ENCODE measurements around the gene GSTT2.

Gene GSTT2

GRCh38 chr22:24008022-24008283 lies 28.0 kb downstream of the GSTT2 start:
- no CpG with 5 or more reads among the region's 1 CpG for WGBS (ENCODE audit: insufficient coverage, insufficient read length)

GRCh38 chr22:24008381-24009226 lies 28.7 kb downstream of the GSTT2 start:
- H3K27ac ChIP-seq (ENCODE audit: low read length): no peak overlapping the region
- no peaks in the 10 kb centered on the region for H3K9me3 ChIP-seq (ENCODE audit: control insufficient read depth, insufficient read depth, low read length)
- no peak for DNase-seq (ENCODE audit: low read depth, low spot score)
- H3K27me3 ChIP-seq (ENCODE audit: control insufficient read depth, insufficient read depth, low read length): no peaks in the 10 kb centered on the region
- no CpG with 5 or more reads among the region's 6 CpGs for WGBS (ENCODE audit: insufficient coverage, insufficient read length)
- no peak overlapping the region for H3K4me3 ChIP-seq (ENCODE audit: low read length)
- no peaks in the 10 kb centered on the region; the same call in 1 of the 2 replicates for H3K4me1 ChIP-seq (ENCODE audit: control insufficient read depth, insufficient read depth, low read length)
- no peaks in the 10 kb centered on the region for H3K36me3 ChIP-seq (ENCODE audit: control insufficient read depth, insufficient read depth, low read length)

More at GRCh38 chr22:24008022-24008283, 28.0 kb downstream of the GSTT2 start:
- Histone ChIP-seq H3K4me3 (ENCODE audit: low read length) (no peak overlapping the region), H3K27me3 (ENCODE audit: control insufficient read depth, insufficient read depth, low read length) (no peaks in the 10 kb centered on the region), H3K36me3 (ENCODE audit: control insufficient read depth, insufficient read depth, low read length) (no peaks in the 10 kb centered on the region), H3K4me1 (ENCODE audit: control insufficient read depth, insufficient read depth, low read length) (no peaks in the 10 kb centered on the region; the same call in 1 of the 2 replicates), H3K9me3 (ENCODE audit: control insufficient read depth, insufficient read depth, low read length) (no peaks in the 10 kb centered on the region), H3K27ac (ENCODE audit: low read length) (no peak overlapping the region)
- DNase-seq (ENCODE audit: low read depth, low spot score): no peak

GRCh38 chr22:24009227-24010017 lies 29.5 kb downstream of the GSTT2 start:
- Histone ChIP-seq H3K9me3 (ENCODE audit: control insufficient read depth, insufficient read depth, low read length) (no peaks in the 10 kb centered on the region), H3K27ac (ENCODE audit: low read length) (no peak overlapping the region), H3K4me1 (ENCODE audit: control insufficient read depth, insufficient read depth, low read length) (no peaks in the 10 kb centered on the region), H3K4me3 (ENCODE audit: low read length) (no peak overlapping the region), H3K27me3 (ENCODE audit: control insufficient read depth, insufficient read depth, low read length) (no peaks in the 10 kb centered on the region), H3K36me3 (ENCODE audit: control insufficient read depth, insufficient read depth, low read length) (no peaks in the 10 kb centered on the region)
- WGBS (ENCODE audit: insufficient coverage, insufficient read length): no CpG with 5 or more reads among the region's 7 CpGs
- no peak for DNase-seq (ENCODE audit: low read depth, low spot score)

GRCh38 chr22:24010018-24010391 lies 30.1 kb downstream of the GSTT2 start:
- H3K27me3 ChIP-seq (ENCODE audit: control insufficient read depth, insufficient read depth, low read length): no peaks in the 10 kb centered on the region
- DNase-seq (ENCODE audit: low read depth, low spot score): no peak
- H3K4me3 ChIP-seq (ENCODE audit: low read length): no peak overlapping the region
- H3K36me3 ChIP-seq (ENCODE audit: control insufficient read depth, insufficient read depth, low read length): no peaks in the 10 kb centered on the region
- no peak overlapping the region for H3K27ac ChIP-seq (ENCODE audit: low read length)
- no peaks in the 10 kb centered on the region for H3K9me3 ChIP-seq (ENCODE audit: control insufficient read depth, insufficient read depth, low read length)
- WGBS (ENCODE audit: insufficient coverage, insufficient read length): no CpG with 5 or more reads among the region's 2 CpGs
- H3K4me1 ChIP-seq (ENCODE audit: control insufficient read depth, insufficient read depth, low read length): no peaks in the 10 kb centered on the region

- no peaks in the 10 kb centered on the region for H3K4me1 ChIP-seq (ENCODE audit: control insufficient read depth, insufficient read depth, low read length)
- no peak for DNase-seq (ENCODE audit: low read depth, low spot score)
- H3K27me3 ChIP-seq (ENCODE audit: control insufficient read depth, insufficient read depth, low read length): no peaks in the 10 kb centered on the region
- peak overlapping the region; percentile 73 for H3K4me3 ChIP-seq (ENCODE audit: low read length)
- WGBS (ENCODE audit: insufficient coverage, insufficient read length): no CpG with 5 or more reads among the region's 10 CpGs
- no peaks in the 10 kb centered on the region for H3K9me3 ChIP-seq (ENCODE audit: control insufficient read depth, insufficient read depth, low read length)
- no peak overlapping the region for H3K27ac ChIP-seq (ENCODE audit: low read length)
- no peaks in the 10 kb centered on the region for H3K36me3 ChIP-seq (ENCODE audit: control insufficient read depth, insufficient read depth, low read length)
These were observed 31.8 kb downstream of the GSTT2 start for GRCh38 chr22:24011735-24012068.

- H3K9me3 ChIP-seq (ENCODE audit: control insufficient read depth, insufficient read depth, low read length): no peaks in the 10 kb centered on the region
- H3K27me3 ChIP-seq (ENCODE audit: control insufficient read depth, insufficient read depth, low read length): no peaks in the 10 kb centered on the region
- no peak for DNase-seq (ENCODE audit: low read depth, low spot score)
- H3K36me3 ChIP-seq (ENCODE audit: control insufficient read depth, insufficient read depth, low read length): no peaks in the 10 kb centered on the region
- no peak overlapping the region for H3K27ac ChIP-seq (ENCODE audit: low read length)
- H3K4me1 ChIP-seq (ENCODE audit: control insufficient read depth, insufficient read depth, low read length): no peaks in the 10 kb centered on the region
- no peak overlapping the region for H3K4me3 ChIP-seq (ENCODE audit: low read length)
- WGBS (ENCODE audit: insufficient coverage, insufficient read length): no CpG with 5 or more reads among the region's 1 CpG
These were observed 36.2 kb downstream of the GSTT2 start for GRCh38 chr22:24016156-24016555.

GRCh38 chr22:24021304-24021703 lies 41.4 kb downstream of the GSTT2 start:
- no peaks in the 10 kb centered on the region for H3K9me3 ChIP-seq (ENCODE audit: control insufficient read depth, insufficient read depth, low read length)
- no peaks in the 10 kb centered on the region for H3K4me1 ChIP-seq (ENCODE audit: control insufficient read depth, insufficient read depth, low read length)
- H3K27me3 ChIP-seq (ENCODE audit: control insufficient read depth, insufficient read depth, low read length): no peaks in the 10 kb centered on the region
- no peak overlapping the region for H3K4me3 ChIP-seq (ENCODE audit: low read length)
- no peak overlapping the region for H3K27ac ChIP-seq (ENCODE audit: low read length)
- WGBS (ENCODE audit: insufficient coverage, insufficient read length): no CpG with 5 or more reads among the region's 3 CpGs
- DNase-seq (ENCODE audit: low read depth, low spot score): no peak
- H3K36me3 ChIP-seq (ENCODE audit: control insufficient read depth, insufficient read depth, low read length): no peaks in the 10 kb centered on the region

- no peak overlapping the region for H3K4me3 ChIP-seq (ENCODE audit: low read length)
- H3K27me3 ChIP-seq (ENCODE audit: control insufficient read depth, insufficient read depth, low read length): no peaks in the 10 kb centered on the region
- no peak for DNase-seq (ENCODE audit: low read depth, low spot score)
- H3K4me1 ChIP-seq (ENCODE audit: control insufficient read depth, insufficient read depth, low read length): no peaks in the 10 kb centered on the region
- no peaks in the 10 kb centered on the region for H3K9me3 ChIP-seq (ENCODE audit: control insufficient read depth, insufficient read depth, low read length)
- no peak overlapping the region for H3K27ac ChIP-seq (ENCODE audit: low read length)
- no peaks in the 10 kb centered on the region for H3K36me3 ChIP-seq (ENCODE audit: control insufficient read depth, insufficient read depth, low read length)
These were observed 43.4 kb downstream of the GSTT2 start for GRCh38 chr22:24023204-24023789.

GRCh38 chr22:24024354-24024753 lies 44.4 kb downstream of the GSTT2 start:
- Histone ChIP-seq H3K27ac (ENCODE audit: low read length) (no peak overlapping the region), H3K27me3 (ENCODE audit: control insufficient read depth, insufficient read depth, low read length) (no peaks in the 10 kb centered on the region), H3K9me3 (ENCODE audit: control insufficient read depth, insufficient read depth, low read length) (no peaks in the 10 kb centered on the region), H3K4me1 (ENCODE audit: control insufficient read depth, insufficient read depth, low read length) (no peaks in the 10 kb centered on the region), H3K4me3 (ENCODE audit: low read length) (no peak overlapping the region), H3K36me3 (ENCODE audit: control insufficient read depth, insufficient read depth, low read length) (no peaks in the 10 kb centered on the region)
- WGBS (ENCODE audit: insufficient coverage, insufficient read length): no CpG with 5 or more reads among the region's 3 CpGs
- no peak for DNase-seq (ENCODE audit: low read depth, low spot score)

GRCh38 chr22:24025475-24025874 lies 45.5 kb downstream of the GSTT2 start:
- Histone ChIP-seq H3K36me3 (ENCODE audit: control insufficient read depth, insufficient read depth, low read length) (no peaks in the 10 kb centered on the region), H3K4me3 (ENCODE audit: low read length) (no peak overlapping the region), H3K4me1 (ENCODE audit: control insufficient read depth, insufficient read depth, low read length) (no peaks in the 10 kb centered on the region), H3K27me3 (ENCODE audit: control insufficient read depth, insufficient read depth, low read length) (no peaks in the 10 kb centered on the region), H3K9me3 (ENCODE audit: control insufficient read depth, insufficient read depth, low read length) (no peaks in the 10 kb centered on the region), H3K27ac (ENCODE audit: low read length) (no peak overlapping the region)
- no CpG with 5 or more reads among the region's 6 CpGs for WGBS (ENCODE audit: insufficient coverage, insufficient read length)
- no peak for DNase-seq (ENCODE audit: low read depth, low spot score)
